Left cardiac atrium (tissue), 2 donors: ENCODE measurements around the gene KRT27. TPM values are rescaled to one million over a fixed set of nuclear protein-coding genes. Genes with fewer than 3 reads are reported as not detected.

Experiments used
- total RNA-seq, 2 donors: library from RNA; stranded (reverse); fragmentation: NEBNext Ultra II Directional; extraction: Animal tissue kit (Norgen Biotek cat#: 25700); gene quantifications; one replicate each; pipeline ENCODE4 v1.2.1, GENCODE V29; 2021
- donor health status: DM: no; HTN: yes; CAD: no; lungs with severe emphysema.
- donor health status: DM: yes; HTN: yes; CAD: no.

The KRT27 gene
- total RNA-seq, 2 donors from 2014 or later = not detected

Other genes starting within 250 kb of the KRT27 start
- under 1 TPM; 0.29 to 0.53 TPM for gene CCR7, start 217.1 kb downstream of the KRT27 start, total RNA-seq
- gene SMARCE1, start 134.7 kb downstream of the KRT27 start, total RNA-seq = 10 to 100 TPM; 62.2 to 68.9 TPM
- gene KRT222, start 117.4 kb downstream of the KRT27 start, total RNA-seq = 1 to 10 TPM in 1 of 2 donors, not detected in 1; 1.3 TPM
- not detected for gene KRT24, start 78.8 kb downstream of the KRT27 start, total RNA-seq
- gene KRT25, start 27.2 kb downstream of the KRT27 start, total RNA-seq = not detected
- not detected for gene KRT26, start 10.3 kb downstream of the KRT27 start, total RNA-seq
- not detected for gene KRT28, start 17.4 kb upstream of the KRT27 start, total RNA-seq
- 10 to 100 TPM; 57.0 to 68.8 TPM for gene KRT10, start 40.1 kb upstream of the KRT27 start, total RNA-seq
- not detected for gene KRT12, start 84.7 kb upstream of the KRT27 start, total RNA-seq
- gene KRT20, start 102.7 kb upstream of the KRT27 start, total RNA-seq = not detected
- under 1 TPM in 1 of 2 donors, not detected in 1; 0.29 TPM for gene KRT23, start 155.1 kb upstream of the KRT27 start, total RNA-seq
- not detected for gene KRT39, start 184.4 kb upstream of the KRT27 start, total RNA-seq
- not detected for gene KRT40, start 201.8 kb upstream of the KRT27 start, total RNA-seq
- gene KRTAP3-3, start 211.6 kb upstream of the KRT27 start, total RNA-seq = not detected
- not detected for gene KRTAP3-2, start 217.4 kb upstream of the KRT27 start, total RNA-seq
- not detected for gene KRTAP3-1, start 226.6 kb upstream of the KRT27 start, total RNA-seq
- gene KRTAP1-5, start 244.7 kb upstream of the KRT27 start, total RNA-seq = not detected
- gene KRTAP1-4, start 247.6 kb upstream of the KRT27 start, total RNA-seq = not detected